Urinary bladder (tissue), 4 donors: ENCODE data around the gene PODN. TPM values are rescaled to one million over a fixed set of nuclear protein-coding genes. Genes with fewer than 3 reads are reported as not detected.

Source experiments
- DNase-seq: peaks from one replicate; pipeline ENCODE4 v3.0.0-alpha.2; 2015; ENCODE audit errors: extremely low spot score
- H3K27ac ChIP-seq: one replicate; pipeline ENCODE4 v1.5.1; 2013; ENCODE audit warnings: low read depth, mild to moderate bottlenecking, moderate library complexity
- H3K36me3 ChIP-seq: one replicate; pipeline ENCODE4 v1.6.1; 2013; ENCODE audit warnings: mild to moderate bottlenecking, moderate library complexity; ENCODE audit not compliant: insufficient read depth
- H3K4me1 ChIP-seq: one replicate; pipeline ENCODE4 v1.6.1; 2013; ENCODE audit warnings: mild to moderate bottlenecking, moderate library complexity; ENCODE audit not compliant: insufficient read depth
- H3K4me3 ChIP-seq: one replicate; pipeline ENCODE4 v1.5.1; 2013; ENCODE audit warnings: low read depth, low read length
- WGBS: extraction: QIAGEN DNeasy Blood & Tissue Kit; methylation state at CpG from one replicate; pipeline ENCODE4 v1.1.7; 2013; 5-methylcytosine and 5-hydroxymethylcytosine counted together
- polyA plus RNA-seq: library from polyadenylated mRNA; stranded (reverse); fragments of 200-250 nt; gene quantifications from one replicate; pipeline ENCODE4 v1.2.3, GENCODE V29; 2013
- total RNA-seq: library from RNA; depleted of rRNA; stranded (reverse); fragments of >200 nt; gene quantifications from one replicate; pipeline ENCODE4 v1.2.3, GENCODE V29; 2014
- donor health status: healthy with polysubstance abuse.
- donor health status: healthy.

The PODN gene
- total and polyA plus RNA-seq, 2 donors: 17.1 to 224 TPM

GRCh38 chr1:53083636-53084588 lies 21.9 kb downstream of the PODN start:
- no peaks in the 10 kb centered on the region for H3K4me1 ChIP-seq
- no peak overlapping the region for H3K4me3 ChIP-seq
- H3K27ac ChIP-seq: no peak overlapping the region
- DNase-seq: no peak
- H3K36me3 ChIP-seq: no peaks in the 10 kb centered on the region
- WGBS: 83% methylated on average over 17 of the region's 17 CpGs

- Histone ChIP-seq H3K27ac (no peak overlapping the region), H3K4me3 (no peak overlapping the region), H3K36me3 (no peaks in the 10 kb centered on the region), H3K4me1 (no peaks in the 10 kb centered on the region)
- no peak for DNase-seq
- WGBS: 85% methylated on average over 8 of the region's 8 CpGs
Observed at GRCh38 chr1:53084589-53084971, 22.6 kb downstream of the PODN start.

- Histone ChIP-seq H3K36me3 (no peaks in the 10 kb centered on the region), H3K4me1 (no peaks in the 10 kb centered on the region), H3K27ac (no peak overlapping the region), H3K4me3 (no peak overlapping the region)
- no peak for DNase-seq
- 95% methylated on average over 8 of the region's 8 CpGs for WGBS
Observed at GRCh38 chr1:53085405-53085804, 23.4 kb downstream of the PODN start.

GRCh38 chr1:53086491-53087070 lies 24.6 kb downstream of the PODN start:
- 65% methylated on average over 4 of the region's 4 CpGs for WGBS
- no peak overlapping the region for H3K4me3 ChIP-seq
- H3K27ac ChIP-seq: no peak overlapping the region
- DNase-seq: no peak
- H3K4me1 ChIP-seq: no peaks in the 10 kb centered on the region
- H3K36me3 ChIP-seq: no peaks in the 10 kb centered on the region

- WGBS: 90% methylated on average over 27 of the region's 27 CpGs
- Histone ChIP-seq H3K27ac (no peak overlapping the region), H3K4me3 (no peak overlapping the region), H3K36me3 (no peaks in the 10 kb centered on the region), H3K4me1 (no peaks in the 10 kb centered on the region)
- no peak for DNase-seq
Observed at GRCh38 chr1:53087332-53088285, 25.6 kb downstream of the PODN start.

- WGBS: 87% methylated on average over 19 of the region's 19 CpGs
- no peaks in the 10 kb centered on the region for H3K4me1 ChIP-seq
- DNase-seq: no peak
- H3K36me3 ChIP-seq: no peaks in the 10 kb centered on the region
- no peak overlapping the region for H3K4me3 ChIP-seq
- no peak overlapping the region for H3K27ac ChIP-seq
Observed at GRCh38 chr1:53088616-53089300, 26.7 kb downstream of the PODN start.

GRCh38 chr1:53089478-53090226 lies 27.6 kb downstream of the PODN start:
- no peaks in the 10 kb centered on the region for H3K36me3 ChIP-seq
- DNase-seq: no peak
- H3K4me1 ChIP-seq: no peaks in the 10 kb centered on the region
- no peak overlapping the region for H3K4me3 ChIP-seq
- H3K27ac ChIP-seq: no peak overlapping the region
- WGBS: 84% methylated on average over 11 of the region's 11 CpGs

- WGBS: 85% methylated on average over 37 of the region's 37 CpGs
- Histone ChIP-seq H3K27ac (no peak overlapping the region), H3K4me3 (no peak overlapping the region), H3K4me1 (no peaks in the 10 kb centered on the region), H3K36me3 (no peaks in the 10 kb centered on the region)
- no peak for DNase-seq
Observed at GRCh38 chr1:53090227-53091147, 28.5 kb downstream of the PODN start.

- H3K36me3 ChIP-seq: no peaks in the 10 kb centered on the region
- no peak overlapping the region for H3K27ac ChIP-seq
- H3K4me1 ChIP-seq: no peaks in the 10 kb centered on the region
- 89% methylated on average over 26 of the region's 26 CpGs for WGBS
- no peak for DNase-seq
- H3K4me3 ChIP-seq: no peak overlapping the region
Observed at GRCh38 chr1:53091841-53092645, 30.0 kb downstream of the PODN start.

- 91% methylated on average over 33 of the region's 33 CpGs for WGBS
- no peak for DNase-seq
- no peaks in the 10 kb centered on the region for H3K4me1 ChIP-seq
Observed at GRCh38 chr1:53092659-53093450, 30.8 kb downstream of the PODN start.

GRCh38 chr1:53093451-53093754 lies 31.4 kb downstream of the PODN start:
- DNase-seq: no peak
- WGBS: 90% methylated on average over 8 of the region's 8 CpGs
- Histone ChIP-seq H3K4me3 (no peak overlapping the region), H3K36me3 (no peaks in the 10 kb centered on the region), H3K4me1 (no peaks in the 10 kb centered on the region), H3K27ac (no peak overlapping the region)

More at GRCh38 chr1:53092659-53093450, 30.8 kb downstream of the PODN start:
- Histone ChIP-seq H3K36me3 (no peaks in the 10 kb centered on the region), H3K27ac (no peak overlapping the region), H3K4me3 (no peak overlapping the region)
